Cardiac ventricle fibroblast (primary cell): ENCODE results near the gene SLC6A16. TPM values are rescaled to one million over a fixed set of nuclear protein-coding genes. Genes with fewer than 3 reads are reported as not detected.

Experiments used
- total RNA-seq: library from RNA; depleted of rRNA; stranded (reverse); fragments of >200 nt; gene quantifications from 2 replicates; pipeline ENCODE4 v1.2.3, GENCODE V29; 2015

Gene SLC6A16
- 0.19 TPM in 1 of 2 replicates, not detected in the other for total RNA-seq

GRCh38 chr19:49324801-49325576 is at the start of gene SLC6A16:
TSS of gene SLC6A16 (minus strand) at chr19:49325191. CDS start at chr19:49311347, 13,844 bp downstream.

GRCh38 chr19:49363268-49364082 is 38.5 kb upstream of the SLC6A16 start, which contains the start of gene DKKL1:
TSS of gene DKKL1 (plus strand) at chr19:49363877. CDS start at chr19:49363999, 122 bp downstream.

GRCh38 chr19:49362048-49362928 is 37.3 kb upstream of the SLC6A16 start, which contains the start of gene TEAD2:
TSS of gene TEAD2 (minus strand) at chr19:49362416. CDS start at chr19:49360075, 2,341 bp downstream.

GRCh38 chr19:49335071-49335783 is 10.2 kb upstream of the SLC6A16 start, which contains the start of gene CD37:
TSS of gene CD37 (plus strand) at chr19:49335406. CDS start at chr19:49335541, 135 bp downstream.

Other genes with a start within 250 kb of the SLC6A16 start
- gene SNRNP70, start 239.7 kb downstream of the SLC6A16 start, total RNA-seq, result 107 and 131 TPM in 2 replicates
- 5.1 and 7.6 TPM in 2 replicates for gene LIN7B, start 210.8 kb downstream of the SLC6A16 start, total RNA-seq
- 0.25 and 2.7 TPM in 2 replicates for gene C19orf73, start 206.0 kb downstream of the SLC6A16 start, total RNA-seq
- 1.9 and 3.9 TPM in 2 replicates for gene PPFIA3, start 205.6 kb downstream of the SLC6A16 start, total RNA-seq
- not detected in 2 replicates for gene HRC, start 169.8 kb downstream of the SLC6A16 start, total RNA-seq
- 11.8 and 14.5 TPM in 2 replicates for gene TRPM4, start 167.4 kb downstream of the SLC6A16 start, total RNA-seq
- gene CD37, start 10.2 kb upstream of the SLC6A16 start, total RNA-seq, result not detected in 2 replicates
- gene TEAD2, start 37.2 kb upstream of the SLC6A16 start, total RNA-seq, result 15.7 and 18.6 TPM in 2 replicates
- gene DKKL1, start 38.7 kb upstream of the SLC6A16 start, total RNA-seq, result 0.50 TPM in 1 of 2 replicates, not detected in the other
- gene KASH5, start 63.1 kb upstream of the SLC6A16 start, total RNA-seq, result not detected in 2 replicates
- gene PTH2, start 98.2 kb upstream of the SLC6A16 start, total RNA-seq, result not detected in 2 replicates
- not detected in 2 replicates for gene GFY, start 100.2 kb upstream of the SLC6A16 start, total RNA-seq
- gene SLC17A7, start 116.3 kb upstream of the SLC6A16 start, total RNA-seq, result not detected in 2 replicates
- 53.4 and 57.2 TPM in 2 replicates for gene PIH1D1, start 126.6 kb upstream of the SLC6A16 start, total RNA-seq
- 36.9 and 95.8 TPM in 2 replicates for gene ALDH16A1, start 128.0 kb upstream of the SLC6A16 start, total RNA-seq
- 3.9 and 8.8 TPM in 2 replicates for gene FLT3LG, start 149.0 kb upstream of the SLC6A16 start, total RNA-seq
- 2,736 and 3,240 TPM in 2 replicates for gene RPL13A, start 162.4 kb upstream of the SLC6A16 start, total RNA-seq
- gene RPS11, start 171.2 kb upstream of the SLC6A16 start, total RNA-seq, result 5,849 and 6,378 TPM in 2 replicates
- 141 and 188 TPM in 2 replicates for gene FCGRT, start 187.5 kb upstream of the SLC6A16 start, total RNA-seq
- 300 and 343 TPM in 2 replicates for gene RCN3, start 202.8 kb upstream of the SLC6A16 start, total RNA-seq